Measurements from ENCODE around the gene FFAR4. TPM values are rescaled to one million over a fixed set of nuclear protein-coding genes. Genes with fewer than 3 reads are reported as not detected.

The FFAR4 gene
- total RNA-seq, 2 donors from 2014 or later, result 1.3 TPM; not detected in 1

DNA sequence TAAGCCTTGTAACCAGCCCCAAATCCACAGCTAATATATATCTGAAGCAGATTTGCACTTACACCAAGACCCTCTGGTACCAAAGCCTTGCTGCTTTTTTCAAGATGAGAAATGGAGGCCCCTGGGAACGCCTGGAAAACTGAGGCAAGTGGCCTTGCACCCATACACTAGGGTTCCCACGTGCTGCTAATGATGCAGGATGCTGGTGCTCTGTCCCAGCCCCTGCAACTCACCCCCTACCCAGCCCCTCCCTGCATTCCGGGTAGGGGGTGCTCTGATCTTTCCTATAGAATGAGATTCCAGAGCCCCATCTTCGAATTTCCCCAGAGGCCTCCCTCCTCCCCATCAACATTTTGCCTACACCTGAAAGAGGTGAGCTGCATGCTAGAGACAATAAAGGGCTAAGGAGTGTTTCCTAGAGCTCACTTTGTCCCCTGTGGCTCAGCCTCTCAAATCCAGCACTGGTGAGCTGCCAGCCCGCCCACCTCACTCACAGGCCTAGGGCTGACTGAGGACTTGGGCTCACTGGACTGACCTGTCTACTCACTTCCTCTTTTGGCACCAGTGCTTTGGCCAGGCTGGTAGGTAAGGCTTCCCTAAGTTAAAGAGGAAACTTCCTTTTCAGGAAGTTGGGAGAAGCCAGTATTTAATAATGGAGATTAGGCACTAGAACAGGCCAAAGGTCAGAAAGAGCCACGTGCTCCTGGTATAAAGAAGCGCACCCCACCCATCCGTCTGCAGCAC is 24.8 kb downstream of the FFAR4 start:
- Histone ChIP-seq H3K27ac (no peak overlapping the region), H3K4me3 (no peak overlapping the region), H3K4me1 (ENCODE audit: control insufficient read depth in 1 of 2, low read depth in 2 of 2) (no peaks in the 10 kb centered on the region), H3K36me3 (no peaks in the 10 kb centered on the region), H3K9me3 (no peaks in the 10 kb centered on the region), H3K27me3 (replicated peaks; ENCODE audit: insufficient read depth) (no peaks in the 10 kb centered on the region)
- DNase-seq (ENCODE audit: low spot score) (no peak), ATAC-seq (ENCODE audit: insufficient number of reproducible peaks, low FRiP score, low read depth) (no peak)
- TF ChIP-seq, protein P1, sequence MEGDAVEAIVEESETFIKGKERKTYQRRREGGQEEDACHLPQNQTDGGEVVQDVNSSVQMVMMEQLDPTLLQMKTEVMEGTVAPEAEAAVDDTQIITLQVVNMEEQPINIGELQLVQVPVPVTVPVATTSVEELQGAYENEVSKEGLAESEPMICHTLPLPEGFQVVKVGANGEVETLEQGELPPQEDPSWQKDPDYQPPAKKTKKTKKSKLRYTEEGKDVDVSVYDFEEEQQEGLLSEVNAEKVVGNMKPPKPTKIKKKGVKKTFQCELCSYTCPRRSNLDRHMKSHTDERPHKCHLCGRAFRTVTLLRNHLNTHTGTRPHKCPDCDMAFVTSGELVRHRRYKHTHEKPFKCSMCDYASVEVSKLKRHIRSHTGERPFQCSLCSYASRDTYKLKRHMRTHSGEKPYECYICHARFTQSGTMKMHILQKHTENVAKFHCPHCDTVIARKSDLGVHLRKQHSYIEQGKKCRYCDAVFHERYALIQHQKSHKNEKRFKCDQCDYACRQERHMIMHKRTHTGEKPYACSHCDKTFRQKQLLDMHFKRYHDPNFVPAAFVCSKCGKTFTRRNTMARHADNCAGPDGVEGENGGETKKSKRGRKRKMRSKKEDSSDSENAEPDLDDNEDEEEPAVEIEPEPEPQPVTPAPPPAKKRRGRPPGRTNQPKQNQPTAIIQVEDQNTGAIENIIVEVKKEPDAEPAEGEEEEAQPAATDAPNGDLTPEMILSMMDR (IDR thresholded peaks at IDR 0.05), result no peak

GRCh38 chr10:93593254-93593653 is 26.8 kb downstream of the FFAR4 start:
- no peaks in the 10 kb centered on the region for H3K9me3 ChIP-seq
- H3K27me3 ChIP-seq (replicated peaks; ENCODE audit: insufficient read depth), result no peaks in the 10 kb centered on the region
- DNase-seq (ENCODE audit: low spot score), result no peak
- no peak overlapping the region for H3K27ac ChIP-seq
- H3K4me1 ChIP-seq (ENCODE audit: control insufficient read depth in 1 of 2, low read depth in 2 of 2), result no peaks in the 10 kb centered on the region
- ATAC-seq (ENCODE audit: insufficient number of reproducible peaks, low FRiP score, low read depth), result no peak
- no peaks in the 10 kb centered on the region for H3K36me3 ChIP-seq
- no peak overlapping the region for H3K4me3 ChIP-seq
- TF ChIP-seq, protein P1 (IDR thresholded peaks at IDR 0.05), result no peak

GRCh38 chr10:93593749-93594148 is 27.3 kb downstream of the FFAR4 start:
- ATAC-seq (ENCODE audit: insufficient number of reproducible peaks, low FRiP score, low read depth), result no peak
- TF ChIP-seq, protein P1 (IDR thresholded peaks at IDR 0.05), result no peak
- no peaks in the 10 kb centered on the region for H3K36me3 ChIP-seq
- no peaks in the 10 kb centered on the region for H3K9me3 ChIP-seq
- H3K4me1 ChIP-seq (ENCODE audit: control insufficient read depth in 1 of 2, low read depth in 2 of 2), result no peaks in the 10 kb centered on the region
- DNase-seq (ENCODE audit: low spot score), result no peak
- no peak overlapping the region for H3K4me3 ChIP-seq
- H3K27ac ChIP-seq, result no peak overlapping the region
- H3K27me3 ChIP-seq (replicated peaks; ENCODE audit: insufficient read depth), result no peaks in the 10 kb centered on the region

GRCh38 chr10:93594518-93594917 is 28.1 kb downstream of the FFAR4 start:
- TF ChIP-seq, protein P1 (IDR thresholded peaks at IDR 0.05), result no peak
- no peaks in the 10 kb centered on the region for H3K36me3 ChIP-seq

DNA sequence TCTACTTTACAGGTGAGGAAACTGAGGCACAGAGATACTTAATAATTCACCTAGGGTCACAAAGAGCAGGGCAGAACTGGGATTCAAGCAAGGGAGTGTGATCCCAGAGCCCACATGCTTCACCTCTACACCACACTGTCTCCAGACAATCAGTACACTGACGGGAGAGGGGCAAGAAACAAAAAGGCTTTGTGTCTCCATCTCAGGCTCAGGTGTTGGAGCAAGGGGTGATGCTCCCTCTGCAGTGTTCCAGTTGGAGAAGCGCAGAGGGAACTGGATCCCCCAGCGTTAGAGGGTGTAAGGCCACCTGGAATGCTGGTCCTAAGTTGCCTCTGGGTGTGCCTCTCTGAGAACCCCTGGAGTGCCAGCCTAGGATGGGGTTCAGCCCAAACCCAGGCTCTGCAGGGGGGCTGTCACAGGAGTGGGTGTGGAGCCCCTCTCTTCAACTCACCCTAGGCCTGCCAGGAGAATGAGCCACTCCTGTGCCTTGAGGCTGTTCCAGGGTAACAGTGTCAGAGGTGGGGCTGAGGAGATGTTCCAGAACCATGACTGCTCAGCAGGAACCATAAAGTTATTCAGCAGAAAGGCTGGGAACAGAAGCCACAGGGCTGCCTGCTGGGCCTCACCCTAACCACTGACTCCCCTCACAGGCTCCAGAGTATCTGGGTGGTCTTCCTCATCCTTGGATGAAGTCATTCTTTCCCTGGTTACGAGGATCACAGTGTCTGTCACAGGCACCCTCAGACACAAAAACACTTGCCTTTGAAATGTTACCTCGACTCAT is 29.1 kb downstream of the FFAR4 start:
- ATAC-seq (ENCODE audit: insufficient number of reproducible peaks, low FRiP score, low read depth), result no peak
- Histone ChIP-seq H3K36me3 (no peaks in the 10 kb centered on the region), H3K9me3 (no peaks in the 10 kb centered on the region), H3K4me3 (no peak overlapping the region), H3K27me3 (replicated peaks; ENCODE audit: insufficient read depth) (no peaks in the 10 kb centered on the region), H3K27ac (no peak overlapping the region), H3K4me1 (ENCODE audit: control insufficient read depth in 1 of 2, low read depth in 2 of 2) (no peaks in the 10 kb centered on the region)
- TF ChIP-seq, protein P1 (IDR thresholded peaks at IDR 0.05), result no peak
- no peak for DNase-seq (ENCODE audit: low spot score)

More at GRCh38 chr10:93594518-93594917, 28.1 kb downstream of the FFAR4 start:
- Histone ChIP-seq H3K27me3 (replicated peaks; ENCODE audit: insufficient read depth) (no peaks in the 10 kb centered on the region), H3K27ac (no peak overlapping the region), H3K4me1 (ENCODE audit: control insufficient read depth in 1 of 2, low read depth in 2 of 2) (no peaks in the 10 kb centered on the region), H3K4me3 (no peak overlapping the region), H3K9me3 (no peaks in the 10 kb centered on the region)
- ATAC-seq (ENCODE audit: insufficient number of reproducible peaks, low FRiP score, low read depth) (no peak), DNase-seq (ENCODE audit: low spot score) (no peak)
